IMR-90 (cell line): ENCODE data around the gene NANOS3. TPM values are rescaled to one million over a fixed set of nuclear protein-coding genes. Genes with fewer than 3 reads are reported as not detected.

ENCODE experiments used
- ATAC-seq: fragments of 200-7000 bp; cut with Tn5 transposase; 2 replicates; pipeline ENCODE4 v1.9.1; 2020; ENCODE audit warnings: low read depth, mild to moderate bottlenecking, moderate library complexity
- BruUV-seq: library from RNA; stranded (reverse); fragments of 400-500 nt; replicated peaks from 2 replicates; lab custom pipeline; 2021; lab: Mats Ljungman, UMichigan
- CTCF ChIA-PET: fragments of 300-600 bp; formaldehyde crosslinking; extraction: SDS; loops from one replicate; lab custom pipeline; 2021; ENCODE audit warnings: antibody characterized with exemption; lab: Yijun Ruan, JAX
- POLR2A ChIA-PET: fragments of 300-600 bp; sonication (Branson Sonifier 250); formaldehyde crosslinking; loops from one replicate; lab custom pipeline; 2022; ENCODE audit warnings: antibody characterized with exemption; ENCODE audit not compliant: unreplicated experiment; lab: Charles Lee
- DNase-seq: peaks from one replicate; pipeline ENCODE4 v3.0.0; 2013
- H2AFZ ChIP-seq: replicated peaks from 2 replicates; pipeline ENCODE3; 2013; ENCODE audit warnings: low read length, mild to moderate bottlenecking; ENCODE audit not compliant: poor library complexity
- H2AK5ac ChIP-seq: 2 replicates; pipeline ENCODE4 v1.6.1; 2013; ENCODE audit warnings: low read depth, low read length, inconsistent platforms
- H2AK9ac ChIP-seq: replicated peaks from 2 replicates; pipeline ENCODE3; 2013; ENCODE audit warnings: mild to moderate bottlenecking, low read depth, low read length, moderate library complexity; ENCODE audit not compliant: poor library complexity
- H2BK120ac ChIP-seq: 2 replicates; pipeline ENCODE4 v1.6.1; 2013; ENCODE audit warnings: low read depth, low read length, inconsistent platforms
- H2BK15ac ChIP-seq: 3 replicates; pipeline ENCODE4 v1.6.1; 2013; ENCODE audit warnings: low read depth, low read length, inconsistent platforms
- H2BK20ac ChIP-seq: 2 replicates; pipeline ENCODE4 v1.6.1; 2013; ENCODE audit warnings: low read depth, mild to moderate bottlenecking, inconsistent platforms, low read length, moderate library complexity
- H2BK5ac ChIP-seq: 2 replicates; pipeline ENCODE4 v1.6.1; 2013; ENCODE audit warnings: mild to moderate bottlenecking, low read depth, low read length, inconsistent platforms; ENCODE audit not compliant: poor library complexity, severe bottlenecking
- H3K14ac ChIP-seq: replicated peaks from 2 replicates; pipeline ENCODE4 v1.6.1; 2013; ENCODE audit warnings: low read depth, low read length, inconsistent platforms
- H3K18ac ChIP-seq: 2 replicates; pipeline ENCODE4 v1.6.1; 2013; ENCODE audit warnings: low read depth, low read length, control low read depth
- H3K23ac ChIP-seq: 2 replicates; pipeline ENCODE4 v1.6.1; 2013; ENCODE audit warnings: low read depth, low read length, inconsistent platforms
- H3K27ac ChIP-seq: 2 replicates; pipeline ENCODE4 v1.5.1; 2013; ENCODE audit warnings: mild to moderate bottlenecking, control low read depth, low read length; ENCODE audit not compliant: insufficient read depth
- H3K27me3 ChIP-seq: 2 replicates; pipeline ENCODE4 v1.6.1; 2013; ENCODE audit warnings: low read length; ENCODE audit not compliant: control insufficient read depth, insufficient read depth
- H3K36me3 ChIP-seq: 2 replicates; pipeline ENCODE4 v1.6.1; 2013; ENCODE audit warnings: low read length, mixed read lengths; ENCODE audit not compliant: control insufficient read depth, insufficient read depth
- H3K4ac ChIP-seq: 2 replicates; pipeline ENCODE4 v1.6.1; 2013; ENCODE audit warnings: low read depth, low read length, inconsistent platforms
- H3K4me1 ChIP-seq: 2 replicates; pipeline ENCODE4 v1.6.1; 2013; ENCODE audit warnings: low read length, mixed read lengths; ENCODE audit not compliant: control insufficient read depth, insufficient read depth
- H3K4me2 ChIP-seq: 2 replicates; pipeline ENCODE4 v1.6.1; 2013; ENCODE audit warnings: low read depth, mild to moderate bottlenecking, control low read depth, low read length, moderate library complexity
- H3K4me3 ChIP-seq: 2 replicates; pipeline ENCODE4 v1.5.1; 2013; ENCODE audit warnings: low read depth, mild to moderate bottlenecking, control low read depth, low read length, moderate library complexity; ENCODE audit not compliant: insufficient read depth
- H3K56ac ChIP-seq: 2 replicates; pipeline ENCODE4 v1.6.1; 2013; ENCODE audit warnings: low read length, inconsistent platforms; ENCODE audit not compliant: insufficient read depth; ENCODE audit errors: extremely low read depth
- H3K79me1 ChIP-seq, 2 experiments: 2 replicates each; pipeline ENCODE4 v1.6.1; 2013; ENCODE audit warnings: low read length in 2 of 2, inconsistent platforms in 1 of 2, low read depth in 1 of 2
- H3K9ac ChIP-seq: 2 replicates; pipeline ENCODE4 v1.6.1; 2013; ENCODE audit warnings: low read depth, low read length, control low read depth
- H3K9me1 ChIP-seq: 2 replicates; pipeline ENCODE4 v1.6.1; 2013; ENCODE audit warnings: low read length, inconsistent platforms; ENCODE audit not compliant: insufficient read depth
- H3K9me3 ChIP-seq: 2 replicates; pipeline ENCODE4 v1.6.1; 2013; ENCODE audit warnings: low read length; ENCODE audit not compliant: control insufficient read depth, insufficient read depth
- H4K20me1 ChIP-seq: 2 replicates; pipeline ENCODE4 v1.6.1; 2013; ENCODE audit warnings: low read length, inconsistent platforms; ENCODE audit not compliant: insufficient read depth
- H4K5ac ChIP-seq: 2 replicates; pipeline ENCODE4 v1.6.1; 2013; ENCODE audit warnings: mild to moderate bottlenecking, low read depth, low read length, control low read depth
- H4K8ac ChIP-seq, 2 experiments: 2 replicates each; pipeline ENCODE4 v1.6.1; 2013; ENCODE audit warnings: low read depth in 2 of 2, low read length in 2 of 2, control low read depth in 1 of 2, inconsistent platforms in 1 of 2
- H4K91ac ChIP-seq: 2 replicates; pipeline ENCODE4 v1.6.1; 2013; ENCODE audit warnings: low read depth, low read length, inconsistent platforms; ENCODE audit not compliant: insufficient read depth
- BHLHE40 ChIP-seq: fragments of 150-350 bp; IDR thresholded peaks from 2 replicates; pipeline ENCODE4 v1.6.1; 2016; ENCODE audit warnings: mild to moderate bottlenecking, low read depth, low read length
- CEBPB ChIP-seq: IDR thresholded peaks from 2 replicates; pipeline ENCODE4 v1.6.1; 2012; ENCODE audit warnings: low read depth, low read length, improper control_type of control experiment
- CHD1 ChIP-seq: IDR thresholded peaks from 2 replicates; pipeline ENCODE4 v1.6.1; 2012; ENCODE audit warnings: low read depth, low read length, improper control_type of control experiment
- FOS ChIP-seq: fragments of 150-350 bp; IDR thresholded peaks from 2 replicates; pipeline ENCODE4 v1.6.1; 2016; ENCODE audit warnings: low read depth, low read length
- MAFK ChIP-seq: IDR thresholded peaks from 2 replicates; pipeline ENCODE4 v1.6.1; 2012; ENCODE audit warnings: low read depth, low read length, improper control_type of control experiment
- MAZ ChIP-seq: IDR thresholded peaks from 2 replicates; pipeline ENCODE4 v1.6.1; 2012; ENCODE audit warnings: low read depth, mild to moderate bottlenecking, low read length, improper control_type of control experiment, moderate library complexity, borderline replicate concordance
- MXI1 ChIP-seq: IDR thresholded peaks from 2 replicates; pipeline ENCODE4 v1.6.1; 2012; ENCODE audit warnings: low read depth, mild to moderate bottlenecking, low read length, moderate library complexity, borderline replicate concordance
- NFE2L2 ChIP-seq: fragments of 150-350 bp; IDR thresholded peaks from 2 replicates; pipeline ENCODE4 v1.6.1; 2016; ENCODE audit warnings: low read depth, mild to moderate bottlenecking, low read length
- POLR2A ChIP-seq: IDR thresholded peaks from 2 replicates; pipeline ENCODE4 v1.6.1; 2012; ENCODE audit warnings: mild to moderate bottlenecking, low read depth, low read length
- RAD21 ChIP-seq: IDR thresholded peaks from 2 replicates; pipeline ENCODE4 v1.6.1; 2012; ENCODE audit warnings: low read length, improper control_type of control experiment
- RCOR1 ChIP-seq: IDR thresholded peaks from 2 replicates; pipeline ENCODE4 v1.6.1; 2012; ENCODE audit warnings: mild to moderate bottlenecking, low read length, improper control_type of control experiment; ENCODE audit not compliant: insufficient replicate concordance
- RFX5 ChIP-seq: IDR thresholded peaks from 2 replicates; pipeline ENCODE4 v1.8.0; 2012; ENCODE audit warnings: low read depth, mild to moderate bottlenecking, low read length, moderate library complexity
- SMC3 ChIP-seq: fragments of 150-350 bp; IDR thresholded peaks from 2 replicates; pipeline ENCODE4 v1.6.1; 2016; ENCODE audit warnings: low read depth, mild to moderate bottlenecking, antibody characterized with exemption, low read length, moderate library complexity
- USF2 ChIP-seq: fragments of 150-350 bp; IDR thresholded peaks from 2 replicates; pipeline ENCODE4 v1.6.1; 2017; ENCODE audit warnings: mild to moderate bottlenecking, antibody characterized with exemption, low read length, low read depth
- WGBS, 2 experiments: methylation state at CpG; one replicate each; pipeline versions ENCODE4 v1.1.5 to v1.1.7; 2013; ENCODE audit warnings: missing lambda C conversion rate in 2 of 2; ENCODE audit not compliant: insufficient read length in 1 of 2; ENCODE audit errors: extremely low coverage in 2 of 2; 5-methylcytosine and 5-hydroxymethylcytosine counted together
- dilution Hi-C: fragments of 300-500 bp; cut with HindIII; formaldehyde crosslinking; loops from one replicate; pipeline ENCODE4 v1.14.3; 2018; ENCODE audit warnings: low sequenced_read_pairs; ENCODE audit not compliant: unreplicated experiment
- in situ Hi-C: fragments of 300-500 bp; cut with MboI; formaldehyde crosslinking; loops from 3 replicates; pipeline ENCODE4 v1.14.3; 2019; ENCODE audit warnings: low sequenced_read_pairs, inconsistent platforms, mixed read lengths
- intact Hi-C: fragments of 100-400 bp; cut with micrococcal nuclease; formaldehyde crosslinking; loops from 2 replicates; pipeline ENCODE4 v1.10.0; 2022
- polyA plus RNA-seq, 3 experiments: library from polyadenylated mRNA; depleted of rRNA; stranded (reverse); fragments of >200 nt; gene quantifications; 2 replicates each; pipeline ENCODE4 v1.2.3, GENCODE V29; 2012; ENCODE audit warnings: low replicate concordance in 1 of 3
- total RNA-seq: library from RNA; depleted of rRNA; stranded (reverse); fragments of >200 nt; gene quantifications from 2 replicates; pipeline ENCODE4 v1.2.3, GENCODE V29; 2012
- TF ChIP-seq, protein P1 (sequence below): conservative IDR thresholded peaks from 2 replicates; pipeline ENCODE4 v1.5.1; 2012; ENCODE audit warnings: mild to moderate bottlenecking, low read depth, low read length, improper control_type of control experiment
- TF ChIP-seq, protein P2 (sequence below): fragments of 150-350 bp; IDR thresholded peaks from 2 replicates; pipeline ENCODE4 v1.6.1; 2016; ENCODE audit warnings: low read depth, mild to moderate bottlenecking, low read length, moderate library complexity, borderline replicate concordance

Gene NANOS3
- total and polyA plus RNA-seq, 2 of the 4 experiments (the other 2 are of a cell fraction): 0.63 TPM; not detected in 1

DNA sequence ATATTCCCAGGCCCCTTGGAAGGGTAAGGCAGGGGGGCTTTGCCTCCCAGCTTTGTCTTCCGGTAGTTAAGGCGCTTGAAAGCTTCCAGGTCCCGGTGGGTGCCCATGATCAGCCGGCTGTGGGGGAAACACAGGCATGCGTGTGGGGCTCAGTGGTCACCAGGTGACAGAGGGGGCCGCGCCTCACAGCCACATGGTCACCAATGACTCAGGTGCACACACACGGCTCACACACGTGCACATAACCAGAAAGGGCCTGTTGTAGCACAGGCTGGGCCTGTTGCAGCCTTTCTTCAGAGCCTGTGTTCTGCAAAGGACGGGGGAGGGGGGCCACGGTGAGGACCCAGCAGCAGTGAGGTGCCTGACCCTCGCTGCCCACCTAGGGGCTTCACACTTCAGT lies 5.9 kb downstream of the NANOS3 start:
- DNase-seq (no peak), ATAC-seq (no peak)
- no peak overlapping the region for H4K91ac ChIP-seq
- no peak overlapping the region for H3K4ac ChIP-seq
- no peak overlapping the region for H3K14ac ChIP-seq
- H3K4me3 ChIP-seq: no peak overlapping the region
- no peak overlapping the region for H2AK9ac ChIP-seq
- no peak overlapping the region for H3K4me2 ChIP-seq
- WGBS, 2 experiments: 93% methylated on average over 5 of the region's 12 CpGs; no CpG with 5 or more reads in 1 of the 2 experiments
- peaks cover 19% of the 10 kb centered on the region for H3K4me1 ChIP-seq
- ChIA-PET POLR2A (no interaction called here), CTCF (interaction anchor here (1.5 kb wide), 1 partner anchor 177 kb away, joined by 3 read pairs; no protein-coding TSS in a partner anchor)
- no peaks in the 10 kb centered on the region for H4K20me1 ChIP-seq
- H2BK120ac ChIP-seq: no peak overlapping the region
- in situ Hi-C loops (loop anchor here (5.0 to 25.0 kb wide), 3 partner anchors 189 to 592 kb away; partner anchors contain the start of genes MISP3 and PTGER1), intact Hi-C loops (loop anchor here (5.0 to 10.0 kb wide), 2 partner anchors 319 to 602 kb away; no protein-coding TSS in a partner anchor), dilution Hi-C loops (no loop called here)
- no peak overlapping the region for H2AK5ac ChIP-seq
- H2BK20ac ChIP-seq: no peak overlapping the region
- no TSS peak for BruUV-seq
- H3K79me1 ChIP-seq: no peaks in the 10 kb centered on the region
- H3K9ac ChIP-seq: no peak overlapping the region
- H3K36me3 ChIP-seq: no peaks in the 10 kb centered on the region
- no peak overlapping the region for H3K27ac ChIP-seq
- no peak overlapping the region for H2BK15ac ChIP-seq
- peaks cover 2% of the 10 kb centered on the region; the same call in 1 of the 2 replicates for H3K27me3 ChIP-seq
- no peak overlapping the region for H4K8ac ChIP-seq
- no peak overlapping the region for H4K5ac ChIP-seq
- H3K9me3 ChIP-seq: no peaks in the 10 kb centered on the region
- TF ChIP-seq, protein P1, sequence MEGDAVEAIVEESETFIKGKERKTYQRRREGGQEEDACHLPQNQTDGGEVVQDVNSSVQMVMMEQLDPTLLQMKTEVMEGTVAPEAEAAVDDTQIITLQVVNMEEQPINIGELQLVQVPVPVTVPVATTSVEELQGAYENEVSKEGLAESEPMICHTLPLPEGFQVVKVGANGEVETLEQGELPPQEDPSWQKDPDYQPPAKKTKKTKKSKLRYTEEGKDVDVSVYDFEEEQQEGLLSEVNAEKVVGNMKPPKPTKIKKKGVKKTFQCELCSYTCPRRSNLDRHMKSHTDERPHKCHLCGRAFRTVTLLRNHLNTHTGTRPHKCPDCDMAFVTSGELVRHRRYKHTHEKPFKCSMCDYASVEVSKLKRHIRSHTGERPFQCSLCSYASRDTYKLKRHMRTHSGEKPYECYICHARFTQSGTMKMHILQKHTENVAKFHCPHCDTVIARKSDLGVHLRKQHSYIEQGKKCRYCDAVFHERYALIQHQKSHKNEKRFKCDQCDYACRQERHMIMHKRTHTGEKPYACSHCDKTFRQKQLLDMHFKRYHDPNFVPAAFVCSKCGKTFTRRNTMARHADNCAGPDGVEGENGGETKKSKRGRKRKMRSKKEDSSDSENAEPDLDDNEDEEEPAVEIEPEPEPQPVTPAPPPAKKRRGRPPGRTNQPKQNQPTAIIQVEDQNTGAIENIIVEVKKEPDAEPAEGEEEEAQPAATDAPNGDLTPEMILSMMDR: no peak
- no peak for TF ChIP-seq CHD1
- TF ChIP-seq, protein P2, sequence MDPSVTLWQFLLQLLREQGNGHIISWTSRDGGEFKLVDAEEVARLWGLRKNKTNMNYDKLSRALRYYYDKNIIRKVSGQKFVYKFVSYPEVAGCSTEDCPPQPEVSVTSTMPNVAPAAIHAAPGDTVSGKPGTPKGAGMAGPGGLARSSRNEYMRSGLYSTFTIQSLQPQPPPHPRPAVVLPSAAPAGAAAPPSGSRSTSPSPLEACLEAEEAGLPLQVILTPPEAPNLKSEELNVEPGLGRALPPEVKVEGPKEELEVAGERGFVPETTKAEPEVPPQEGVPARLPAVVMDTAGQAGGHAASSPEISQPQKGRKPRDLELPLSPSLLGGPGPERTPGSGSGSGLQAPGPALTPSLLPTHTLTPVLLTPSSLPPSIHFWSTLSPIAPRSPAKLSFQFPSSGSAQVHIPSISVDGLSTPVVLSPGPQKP: no peak
- TF ChIP-seq CEBPB: no peak
- no peak for TF ChIP-seq POLR2A
- no peak for TF ChIP-seq NFE2L2
- TF ChIP-seq RFX5: no peak
- no peak for TF ChIP-seq FOS
- no peak for TF ChIP-seq MXI1
- TF ChIP-seq MAFK: no peak
- TF ChIP-seq RAD21: no peak
- no peak for TF ChIP-seq RCOR1
- no peak for TF ChIP-seq MAZ
- no peak for TF ChIP-seq USF2
- TF ChIP-seq SMC3: no peak
- TF ChIP-seq BHLHE40: no peak
- H3K56ac ChIP-seq: no peak overlapping the region
- H2AFZ ChIP-seq: no peak overlapping the region
- H2BK5ac ChIP-seq: no peak overlapping the region
- H3K18ac ChIP-seq: no peak overlapping the region
- H3K23ac ChIP-seq: no peak overlapping the region
- peaks cover 9% of the 10 kb centered on the region; the same call in 1 of the 2 replicates for H3K9me1 ChIP-seq
